K562 (cell line): Measurements from ENCODE around the gene REM2. TPM values are rescaled to one million over a fixed set of nuclear protein-coding genes. Genes with fewer than 3 reads are reported as not detected.
A peak's percentile ranks its signal among the peaks of the same experiment; 100 is the strongest.

Experiments used
- BCL6 ChIP-seq: fragments of 250-450 bp; sonication (Bioruptor Pico); IDR thresholded peaks from 2 replicates; pipeline ENCODE4 v1.4.0; 2020
- HNRNPL ChIP-seq: fragments of 200-400 bp; formaldehyde crosslinking; IDR thresholded peaks from 2 replicates; pipeline ENCODE4 v1.6.1; 2017; ENCODE audit warnings: low read depth, mild to moderate bottlenecking, low read length
- MAFG ChIP-seq: fragments of 450-650 bp; conservative IDR thresholded peaks from 2 replicates; pipeline ENCODE4 v1.6.1; 2016; ENCODE audit warnings: missing genetic modification characterization, missing compliant biosample characterization
- NELFE ChIP-seq: IDR thresholded peaks from 2 replicates; pipeline ENCODE4 v1.6.1; 2011; ENCODE audit warnings: mild to moderate bottlenecking; ENCODE audit not compliant: insufficient read depth, insufficient read length
- NFIX ChIP-seq: fragments of 250-450 bp; sonication (Bioruptor Pico); IDR thresholded peaks from 2 replicates; pipeline ENCODE4 v1.4.0; 2020; ENCODE audit warnings: low read depth, mild to moderate bottlenecking, moderate library complexity
- POLR3A ChIP-seq: IDR thresholded peaks from 2 replicates; pipeline ENCODE4 v1.6.1; 2011; ENCODE audit warnings: borderline replicate concordance, mild to moderate bottlenecking, moderate library complexity; ENCODE audit not compliant: insufficient read length, insufficient read depth; ENCODE audit errors: extremely low read depth
- PTTG1 ChIP-seq: fragments of 450-650 bp; IDR thresholded peaks from 2 replicates; pipeline ENCODE4 v1.6.1; 2016; ENCODE audit warnings: low read depth, mild to moderate bottlenecking, missing genetic modification characterization, missing compliant biosample characterization
- RHOXF2B ChIP-seq: fragments of 250-450 bp; sonication (Bioruptor Pico); conservative IDR thresholded peaks from 2 replicates; pipeline ENCODE4 v1.5.1; 2021
- SMARCA5 ChIP-seq: fragments of 450-650 bp; IDR thresholded peaks from 2 replicates; pipeline ENCODE4 v1.6.1; 2016
- SMARCE1 ChIP-seq: fragments of 450-650 bp; IDR thresholded peaks from 2 replicates; pipeline ENCODE4 v1.7.1; 2016; ENCODE audit warnings: mild to moderate bottlenecking
- TAF1 ChIP-seq: IDR thresholded peaks from 2 replicates; pipeline ENCODE4 v1.6.1; 2011; ENCODE audit warnings: mild to moderate bottlenecking, low read length, moderate library complexity; ENCODE audit not compliant: insufficient read depth, control insufficient read depth, severe bottlenecking; ENCODE audit errors: extremely low read depth
- ZBTB1 ChIP-seq: sonication (generic); formaldehyde crosslinking; IDR thresholded peaks from 2 replicates; pipeline ENCODE4 v1.8.1; 2023; ENCODE audit warnings: missing genetic modification reagents, low read depth, mild to moderate bottlenecking, borderline replicate concordance
- ZBTB40 ChIP-seq, 2 experiments: fragments of 450-650 bp in 1 of 2; sonication (generic) in 1 of 2; formaldehyde crosslinking in 1 of 2; IDR thresholded peaks; 2 replicates each; pipeline versions ENCODE4 v1.7.1 to v1.9.0; 2016 to 2022; ENCODE audit warnings: inconsistent platforms in 1 of 2, mild to moderate bottlenecking in 1 of 2, missing genetic modification reagents in 1 of 2
- ZC3H11A ChIP-seq: IDR thresholded peaks from 2 replicates; pipeline ENCODE4 v1.6.1; 2012; ENCODE audit warnings: low read depth, low read length, improper control_type of control experiment
- ZKSCAN1 ChIP-seq: fragments of 150-350 bp; IDR thresholded peaks from 2 replicates; pipeline ENCODE4 v1.6.1; 2016; ENCODE audit warnings: low read depth, low read length
- ZNF280A ChIP-seq: fragments of 450-650 bp; IDR thresholded peaks from 2 replicates; pipeline ENCODE4 v1.6.1; 2018; ENCODE audit warnings: mild to moderate bottlenecking, low read depth; ENCODE audit not compliant: partially characterized antibody
- ZNF347 ChIP-seq: fragments of 450-650 bp; formaldehyde crosslinking; IDR thresholded peaks from 2 replicates; pipeline ENCODE4 v1.4.0; 2020; ENCODE audit warnings: low read depth, mild to moderate bottlenecking, moderate library complexity
- ZNF583 ChIP-seq: fragments of 250-450 bp; sonication (Bioruptor Pico); IDR thresholded peaks from 2 replicates; pipeline ENCODE4 v1.4.0; 2020
- polyA plus RNA-seq, 8 experiments: library from polyadenylated mRNA; depleted of rRNA in 4 of 8; stranded (reverse) in 5 of 8; unstranded in 3 of 8; fragments of >200 nt; fragmentation: Nextera tagmentation in 2 of 8; fragmentation: Illumina TruSeq in 1 of 8; extraction: Ambion mirVana in 2 of 8; extraction: Trizol in 1 of 8; gene quantifications; 2 replicates each; pipeline versions ENCODE4 v1.2.1 to v1.2.3, GENCODE V29; 2011 to 2014; ENCODE audit warnings: inconsistent platforms in 1 of 8, missing spikeins in 1 of 8
- total RNA-seq, 7 experiments: library from RNA; depleted of rRNA in 6 of 7; stranded (reverse); fragments of >200 nt in 6 of 7; fragmentation: Illumina TruSeq in 2 of 7; extraction: Trizol in 2 of 7; gene quantifications; 2 replicates each; pipeline versions ENCODE4 v1.2.1 to v1.2.3, GENCODE V29; 2011 to 2021; ENCODE audit warnings: low replicate concordance in 1 of 7

REM2 gene
- total and polyA plus RNA-seq, 9 of the 15 experiments (the other 6 are each of a cell fraction or from before 2014, with no cell fraction given): 0.18 to 1.0 (median 0.38) TPM

GRCh38 chr14:22897357-22897756 is 14.3 kb downstream of the REM2 start (continued):
- TF ChIP-seq MAFG (tag) (no peak), ZNF347 (CRISPR knock-in tag) (no peak), PTTG1 (no peak), HNRNPL (peak; percentile 64; the same call in 1 of the 2 replicates), SMARCA5 (no peak), SMARCE1 (peak; percentile 75; the same call in 1 of the 2 replicates), ZKSCAN1 (no peak), ZNF583 (CRISPR knock-in tag) (no peak), TAF1 (peak; percentile 38), RHOXF2B (CRISPR knock-in tag) (no peak), ZC3H11A (no peak), POLR3A (no peak), ZBTB40 (IDR thresholded peaks at IDR 0.05) (no peak), ZBTB40 (CRISPR knock-in tag; IDR thresholded peaks at IDR 0.05) (no peak), ZBTB1 (CRISPR knock-in tag) (no peak), ZNF280A (no peak), NFIX (CRISPR knock-in tag) (no peak), NELFE (no peak), BCL6 (no peak)
